Measurements from ENCODE around the gene PARK7. TPM values are rescaled to one million over a fixed set of nuclear protein-coding genes. Genes with fewer than 3 reads are reported as not detected.

PARK7 gene
- total and polyA plus RNA-seq, 8 donors = 227 to 307 (median 286) TPM

Other genes with a start within 250 kb of the PARK7 start
- gene VAMP3, start 190.4 kb upstream of the PARK7 start, total RNA-seq = 100 to 1,000 TPM; 110 to 111 TPM
- 100 to 1,000 TPM; 118 to 130 (median 122) TPM for gene VAMP3, start 190.4 kb upstream of the PARK7 start, polyA plus RNA-seq (ENCODE audit: insufficient read length in 6 of 6)
- gene PER3, start 177.4 kb upstream of the PARK7 start, total RNA-seq = 10 to 100 TPM; 14.8 to 16.1 TPM
- gene PER3, start 177.4 kb upstream of the PARK7 start, polyA plus RNA-seq (ENCODE audit: insufficient read length in 6 of 6) = 10 to 100 TPM in 5 of 6 donors, 1 to 10 TPM in 1; 9.9 to 16.0 (median 11.2) TPM
- gene UTS2, start 108.6 kb upstream of the PARK7 start, total RNA-seq = under 1 TPM in 1 of 2 donors, not detected in 1; 0.58 TPM
- under 1 TPM in 1 of 6 donors, not detected in 5; 0.26 TPM for gene UTS2, start 108.6 kb upstream of the PARK7 start, polyA plus RNA-seq (ENCODE audit: insufficient read length in 6 of 6)
- 1 to 10 TPM in 1 of 2 donors, under 1 TPM in 1; 0.70 to 4.3 TPM for gene TNFRSF9, start 20.9 kb upstream of the PARK7 start, total RNA-seq
- under 1 TPM; 0.11 to 0.25 (median 0.18) TPM for gene TNFRSF9, start 20.9 kb upstream of the PARK7 start, polyA plus RNA-seq (ENCODE audit: insufficient read length in 6 of 6)
- gene ERRFI1, start 64.6 kb downstream of the PARK7 start, total RNA-seq = 10 to 100 TPM; 60.8 to 63.0 TPM
- gene ERRFI1, start 64.6 kb downstream of the PARK7 start, polyA plus RNA-seq (ENCODE audit: insufficient read length in 6 of 6) = 10 to 100 TPM; 62.7 to 88.8 (median 78.9) TPM

Data from left lung (tissue), 8 donors.